ENCODE measurements around the gene KCNA10. TPM values are rescaled to one million over a fixed set of nuclear protein-coding genes. Genes with fewer than 3 reads are reported as not detected.

KCNA10 gene
- total RNA-seq, 1 experiment from 2014 or later = not detected

DNA sequence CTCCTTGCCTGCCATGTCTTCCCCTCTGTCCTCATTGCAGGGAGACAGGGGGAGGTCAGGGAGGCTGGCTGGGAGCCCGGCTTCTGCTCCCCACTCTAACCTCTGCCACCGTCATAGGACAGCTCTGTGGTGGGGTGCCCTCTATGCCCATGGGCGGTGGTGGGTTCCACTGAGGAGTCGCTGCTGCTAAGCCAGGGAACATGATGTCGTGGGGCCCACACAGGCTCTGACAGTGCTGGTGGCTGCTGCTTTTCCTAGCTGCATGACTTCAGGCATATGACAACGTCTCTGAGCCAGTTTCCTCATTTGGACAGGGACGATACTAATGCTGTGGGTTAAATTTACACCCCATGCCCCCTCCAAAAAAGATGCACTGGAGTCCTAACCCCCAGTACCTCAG lies 14.7 kb downstream of the KCNA10 start:
- Mint-ChIP-seq H3K27ac (no peak overlapping the region), H3K4me3 (no peak overlapping the region)
- TF ChIP-seq, protein P1, sequence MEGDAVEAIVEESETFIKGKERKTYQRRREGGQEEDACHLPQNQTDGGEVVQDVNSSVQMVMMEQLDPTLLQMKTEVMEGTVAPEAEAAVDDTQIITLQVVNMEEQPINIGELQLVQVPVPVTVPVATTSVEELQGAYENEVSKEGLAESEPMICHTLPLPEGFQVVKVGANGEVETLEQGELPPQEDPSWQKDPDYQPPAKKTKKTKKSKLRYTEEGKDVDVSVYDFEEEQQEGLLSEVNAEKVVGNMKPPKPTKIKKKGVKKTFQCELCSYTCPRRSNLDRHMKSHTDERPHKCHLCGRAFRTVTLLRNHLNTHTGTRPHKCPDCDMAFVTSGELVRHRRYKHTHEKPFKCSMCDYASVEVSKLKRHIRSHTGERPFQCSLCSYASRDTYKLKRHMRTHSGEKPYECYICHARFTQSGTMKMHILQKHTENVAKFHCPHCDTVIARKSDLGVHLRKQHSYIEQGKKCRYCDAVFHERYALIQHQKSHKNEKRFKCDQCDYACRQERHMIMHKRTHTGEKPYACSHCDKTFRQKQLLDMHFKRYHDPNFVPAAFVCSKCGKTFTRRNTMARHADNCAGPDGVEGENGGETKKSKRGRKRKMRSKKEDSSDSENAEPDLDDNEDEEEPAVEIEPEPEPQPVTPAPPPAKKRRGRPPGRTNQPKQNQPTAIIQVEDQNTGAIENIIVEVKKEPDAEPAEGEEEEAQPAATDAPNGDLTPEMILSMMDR (conservative IDR thresholded peaks at IDR 0.05) = no peak

More for the DNA sequence above, 14.7 kb downstream of the KCNA10 start:
- H3K9me3 ChIP-seq (ENCODE audit: control insufficient read depth, low read depth, low read length) = no peaks in the 10 kb centered on the region
- H3K36me3 Mint-ChIP-seq (ENCODE audit: insufficient read depth in 1 of 3, low read depth in 3 of 3) = no peaks in the 10 kb centered on the region; a peak in 1 of 7 replicates
- H3K27me3 ChIP-seq (ENCODE audit: insufficient read depth, low read length) = no peaks in the 10 kb centered on the region
- no peak overlapping the region for H4K5ac ChIP-seq (ENCODE audit: insufficient read length, low read depth, low read length)
- no peak overlapping the region for H2BK20ac ChIP-seq (ENCODE audit: low read depth, low read length, poor library complexity, severe bottlenecking)
- no peaks in the 10 kb centered on the region for H3K79me2 ChIP-seq (ENCODE audit: insufficient read depth, low read length)
- no peaks in the 10 kb centered on the region for H3K4me1 ChIP-seq (ENCODE audit: insufficient read depth, low read length)
- WGBS (ENCODE audit: extremely low coverage, insufficient read length, low lambda C conversion rate) = no CpG with 5 or more reads among the region's 7 CpGs
- H2AFZ ChIP-seq (ENCODE audit: low read length) = no peak overlapping the region
- no peak for DNase-seq
- no peak overlapping the region for H4K8ac ChIP-seq (replicated peaks; ENCODE audit: insufficient read length, low read depth, low read length)
- H3K9ac ChIP-seq (ENCODE audit: extremely low read depth, insufficient read length, low read length) = no peak overlapping the region
- no peaks in the 10 kb centered on the region for H3K23me2 ChIP-seq (ENCODE audit: insufficient read length, low read depth, low read length, poor library complexity, severe bottlenecking)
- no peak overlapping the region for H2BK15ac ChIP-seq (ENCODE audit: low read depth, low read length)
- no peak overlapping the region for H3K18ac ChIP-seq (ENCODE audit: insufficient read length, low read depth, low read length)
- H3K9me3 Mint-ChIP-seq = no peaks in the 10 kb centered on the region
- no peak overlapping the region for H3K27ac ChIP-seq (ENCODE audit: insufficient read length, low read depth, low read length)
- no peak overlapping the region for H2BK5ac ChIP-seq (ENCODE audit: insufficient read length, low read length)
- no peak overlapping the region for H3K23ac ChIP-seq (ENCODE audit: insufficient read length, low read depth, low read length)
- no peak overlapping the region for H2BK120ac ChIP-seq (ENCODE audit: low read depth, low read length, poor library complexity, severe bottlenecking)
- no peak overlapping the region for H3K4me2 ChIP-seq (ENCODE audit: insufficient read depth, insufficient read length, low read length)
- H3K56ac ChIP-seq (ENCODE audit: insufficient read length, low read depth, low read length) = no peak overlapping the region
- peaks cover 16% of the 10 kb centered on the region for H3K27me3 Mint-ChIP-seq (ENCODE audit: low read depth)
- no peak overlapping the region for H3T11ph ChIP-seq (ENCODE audit: low read length)
- no peak overlapping the region for H4K91ac ChIP-seq (ENCODE audit: insufficient read length, low read depth, low read length)
- no peak overlapping the region for H3K14ac ChIP-seq (ENCODE audit: insufficient read depth, low read length)
- H2BK12ac ChIP-seq (ENCODE audit: insufficient read length, low read depth, low read length) = no peak overlapping the region
- H3K4me1 Mint-ChIP-seq = peaks cover 13% of the 10 kb centered on the region in 2 experiments
- no peak overlapping the region for H3K4ac ChIP-seq (ENCODE audit: low read depth, low read length)
- no peaks in the 10 kb centered on the region for H4K20me1 ChIP-seq (ENCODE audit: control insufficient read depth, insufficient read depth, insufficient read length)
- H2AK5ac ChIP-seq (ENCODE audit: insufficient read length, low read length) = no peak overlapping the region
- no peaks in the 10 kb centered on the region for H3K79me1 ChIP-seq (ENCODE audit: insufficient read depth, low read depth, low read length, poor library complexity, severe bottlenecking)

All from H9 (cell line).